Effector memory CD4-positive, alpha-beta T cell (primary cell): ENCODE data around the gene ARL8B.
"Not testable (repeated sequence)": the region's sequence is repeated elsewhere in the genome, so short reads cannot be mapped to it uniquely, and the experiment has no call there.

Source experiments
- DNase-seq, 3 donors: peaks; one replicate each; pipeline ENCODE4 v3.0.0-alpha.2; 2020
- H3K27ac ChIP-seq: 2 replicates; pipeline ENCODE4 v1.7.0; 2013; ENCODE audit warnings: mild to moderate bottlenecking, low read length, moderate library complexity; ENCODE audit not compliant: insufficient read depth, poor library complexity, severe bottlenecking
- H3K27me3 ChIP-seq: replicated peaks from 2 replicates; pipeline ENCODE4 v1.7.0; 2013; ENCODE audit warnings: mild to moderate bottlenecking, low read length; ENCODE audit not compliant: insufficient read depth, control insufficient read depth, poor library complexity, severe bottlenecking
- H3K36me3 ChIP-seq: 2 replicates; pipeline ENCODE4 v1.7.0; 2013; ENCODE audit warnings: mild to moderate bottlenecking, low read length, moderate library complexity; ENCODE audit not compliant: control insufficient read depth, insufficient read depth
- H3K4me1 ChIP-seq: 2 replicates; pipeline ENCODE4 v1.7.0; 2013; ENCODE audit warnings: low read length, mild to moderate bottlenecking; ENCODE audit not compliant: control insufficient read depth, insufficient read depth, poor library complexity, severe bottlenecking
- H3K4me3 ChIP-seq: 2 replicates; pipeline ENCODE4 v1.7.0; 2013; ENCODE audit warnings: low read length, low read depth, mild to moderate bottlenecking; ENCODE audit not compliant: insufficient read depth, poor library complexity, severe bottlenecking
- H3K9me3 ChIP-seq: 2 replicates; pipeline ENCODE4 v1.7.0; 2013; ENCODE audit warnings: mild to moderate bottlenecking, low read length, moderate library complexity; ENCODE audit not compliant: control insufficient read depth

ARL8B gene

DNA sequence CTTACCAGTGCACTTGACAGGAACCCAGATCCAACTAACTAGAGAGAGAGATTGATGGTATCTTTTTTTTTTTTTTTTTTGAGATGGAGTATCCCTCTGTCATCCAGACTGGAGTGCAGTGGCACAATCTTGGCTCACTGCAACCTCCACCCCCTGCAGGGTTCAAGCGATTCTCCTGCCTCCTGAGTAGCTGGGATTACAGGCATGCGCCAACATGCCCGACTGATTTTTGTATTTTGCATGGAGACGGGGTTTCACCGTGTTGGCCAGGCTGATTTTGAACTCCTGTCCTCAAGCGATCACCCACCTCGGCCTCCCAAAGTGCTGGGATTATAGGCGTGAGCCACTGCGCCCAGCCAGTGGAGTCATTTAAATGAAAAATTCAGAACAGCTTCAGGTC, 15.7 kb upstream of the ARL8B start:
- not testable (repeated sequence) for H3K36me3 ChIP-seq, H3K9me3 ChIP-seq, H3K4me3 ChIP-seq, H3K27me3 ChIP-seq, H3K27ac ChIP-seq, H3K4me1 ChIP-seq, DNase-seq

DNA sequence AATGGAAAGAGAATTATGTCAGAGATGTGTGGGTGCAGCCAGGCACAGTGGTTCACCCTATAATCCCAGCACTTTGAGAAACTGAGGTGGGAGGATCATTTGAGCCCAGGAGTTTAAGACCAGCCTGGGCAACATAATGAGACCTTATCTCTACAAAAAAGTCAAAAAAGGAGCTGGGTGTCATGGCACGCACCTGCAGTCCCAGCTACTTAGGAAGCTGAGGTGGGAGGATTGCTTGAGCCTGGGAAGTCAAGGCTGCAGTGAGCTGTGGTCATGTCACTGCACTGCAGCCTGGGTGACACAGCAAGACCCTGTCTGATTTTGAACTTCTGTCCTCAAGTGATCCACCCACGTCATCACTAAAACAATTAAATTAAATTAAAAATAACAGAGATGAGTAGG, 15.2 kb upstream of the ARL8B start:
- H3K27ac ChIP-seq, H3K4me1 ChIP-seq, H3K27me3 ChIP-seq, H3K4me3 ChIP-seq, DNase-seq, H3K36me3 ChIP-seq, H3K9me3 ChIP-seq: not testable (repeated sequence)

DNA sequence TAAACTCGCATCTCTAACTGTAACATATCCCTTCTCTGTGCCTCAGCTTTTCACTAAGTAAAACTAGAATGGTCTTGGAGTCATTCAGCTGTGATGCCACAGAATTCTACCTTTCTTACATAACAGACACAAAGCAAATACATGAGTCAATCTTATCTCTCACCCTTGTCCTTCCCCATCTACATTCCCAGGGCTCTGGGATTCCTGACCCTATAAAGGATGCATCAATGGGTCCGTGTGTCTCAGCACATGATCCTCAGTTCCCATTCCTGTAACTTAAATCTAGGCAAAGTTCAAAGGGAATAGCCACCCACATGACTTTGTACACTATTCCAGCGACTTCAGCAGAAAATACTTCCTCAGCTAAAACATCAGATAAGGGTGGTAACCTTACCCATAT, 11.8 kb upstream of the ARL8B start:
- no peak for DNase-seq
- H3K27me3 ChIP-seq = no peaks in the 10 kb centered on the region
- no peaks in the 10 kb centered on the region for H3K4me1 ChIP-seq
- no peaks in the 10 kb centered on the region for H3K36me3 ChIP-seq
- no peak overlapping the region for H3K27ac ChIP-seq
- H3K4me3 ChIP-seq = no peak overlapping the region
- no peaks in the 10 kb centered on the region for H3K9me3 ChIP-seq

DNA sequence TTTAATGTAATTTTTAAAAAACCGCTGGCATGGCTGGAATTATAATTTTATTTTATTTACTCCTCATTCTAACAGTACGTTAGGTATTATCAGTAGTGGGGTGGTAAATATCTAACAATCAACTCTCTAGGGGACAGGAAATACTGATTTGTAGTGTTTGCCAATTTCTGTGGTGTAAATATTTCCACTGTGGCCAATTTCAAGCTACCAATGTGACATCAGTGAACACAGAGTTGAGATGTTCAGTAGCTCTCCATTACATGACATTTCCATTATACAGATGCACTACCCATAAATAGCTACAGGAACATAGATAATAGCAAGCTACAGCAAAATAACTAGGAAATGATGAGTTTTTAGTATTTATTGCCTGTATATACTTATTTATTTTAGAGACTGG, 10.0 kb upstream of the ARL8B start:
- Histone ChIP-seq H3K27ac (no peak overlapping the region), H3K27me3 (no peaks in the 10 kb centered on the region)
- no peak for DNase-seq

DNA sequence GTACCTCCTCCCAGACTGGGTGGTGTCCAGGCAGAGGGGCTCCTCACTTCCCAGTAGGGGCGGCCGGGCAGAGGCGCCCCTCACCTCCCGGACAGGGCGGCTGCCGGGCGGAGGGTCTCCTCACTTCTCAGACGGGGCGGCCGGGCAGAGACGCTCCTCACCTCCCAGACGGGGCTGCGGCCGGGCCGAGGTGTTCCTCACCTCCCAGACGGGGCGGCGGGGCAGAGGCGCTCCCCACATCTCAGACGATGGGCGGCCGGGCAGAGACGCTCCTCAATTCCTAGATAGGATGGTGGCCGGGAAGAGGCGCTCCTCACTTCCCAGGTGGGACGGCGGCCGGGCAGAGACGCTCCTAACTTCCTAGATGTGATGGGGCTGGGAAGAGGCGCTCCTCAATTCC, 8.4 kb upstream of the ARL8B start:
- DNase-seq, H3K36me3 ChIP-seq, H3K4me3 ChIP-seq, H3K27me3 ChIP-seq, H3K27ac ChIP-seq, H3K9me3 ChIP-seq, H3K4me1 ChIP-seq: not testable (repeated sequence)

More for the DNA sequence above, 10.0 kb upstream of the ARL8B start:
- Histone ChIP-seq H3K4me3 (no peak overlapping the region), H3K36me3 (no peaks in the 10 kb centered on the region), H3K4me1 (no peaks in the 10 kb centered on the region), H3K9me3 (no peaks in the 10 kb centered on the region)

DNA sequence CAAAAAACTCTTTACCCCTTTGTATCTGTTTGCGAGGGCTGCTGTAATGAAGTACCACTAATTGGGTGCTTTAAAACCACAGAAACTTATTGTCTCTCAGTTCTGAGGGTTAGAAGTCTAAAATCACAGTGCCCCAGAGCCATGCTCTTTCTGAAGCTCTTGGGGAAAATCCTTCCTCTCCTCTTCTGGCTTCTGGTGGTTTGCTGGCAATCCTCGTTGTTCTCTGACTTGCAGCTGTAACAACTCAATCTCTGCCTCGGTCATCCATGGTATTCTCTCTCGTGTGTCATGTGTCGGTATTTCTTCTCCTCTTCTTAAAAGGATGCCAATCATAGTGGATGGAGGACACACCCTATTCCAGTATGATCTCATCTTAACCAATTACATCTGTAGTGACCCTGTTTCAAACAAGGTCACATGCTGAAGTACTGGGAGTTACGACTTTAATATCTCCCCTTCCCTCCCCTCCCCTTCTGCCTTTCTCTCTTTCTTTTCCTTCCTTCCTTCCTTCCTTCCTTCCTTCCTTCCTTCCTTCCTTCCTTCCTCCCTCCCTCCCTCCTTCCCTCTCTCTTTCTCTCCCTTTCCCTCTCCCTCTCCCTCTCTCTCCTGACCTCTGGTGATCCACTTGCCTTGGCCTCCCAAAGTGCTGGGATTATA, 6.5 kb upstream of the ARL8B start:
- Histone ChIP-seq H3K4me1 (no peaks in the 10 kb centered on the region), H3K27me3 (no peaks in the 10 kb centered on the region), H3K27ac (no peak overlapping the region), H3K4me3 (no peak overlapping the region), H3K9me3 (no peaks in the 10 kb centered on the region), H3K36me3 (no peaks in the 10 kb centered on the region)
- DNase-seq = no peak

DNA sequence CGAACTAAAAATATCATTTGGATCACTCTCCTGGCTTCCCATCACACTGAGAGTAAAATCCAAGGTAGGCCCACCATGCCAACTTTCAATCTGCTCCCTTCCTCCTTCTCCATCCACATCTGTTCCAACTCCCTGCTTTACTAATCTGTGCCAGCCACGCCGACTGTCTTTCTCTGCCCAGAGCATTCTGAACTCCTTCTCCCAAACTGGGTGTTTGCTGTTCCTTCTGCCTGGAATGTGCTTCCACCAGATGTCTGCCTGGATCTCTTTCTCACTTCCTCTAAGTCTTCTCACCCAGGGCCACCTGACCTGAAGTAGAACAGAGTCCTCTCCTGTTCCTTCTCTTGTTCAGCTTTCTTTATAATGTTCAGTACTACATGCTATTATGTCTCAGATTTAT, 5.6 kb upstream of the ARL8B start:
- no peaks in the 10 kb centered on the region for H3K27me3 ChIP-seq
- no peak overlapping the region for H3K4me3 ChIP-seq
- no peaks in the 10 kb centered on the region for H3K36me3 ChIP-seq
- no peaks in the 10 kb centered on the region for H3K4me1 ChIP-seq
- no peak for DNase-seq
- no peak overlapping the region for H3K27ac ChIP-seq
- H3K9me3 ChIP-seq = no peaks in the 10 kb centered on the region

DNA sequence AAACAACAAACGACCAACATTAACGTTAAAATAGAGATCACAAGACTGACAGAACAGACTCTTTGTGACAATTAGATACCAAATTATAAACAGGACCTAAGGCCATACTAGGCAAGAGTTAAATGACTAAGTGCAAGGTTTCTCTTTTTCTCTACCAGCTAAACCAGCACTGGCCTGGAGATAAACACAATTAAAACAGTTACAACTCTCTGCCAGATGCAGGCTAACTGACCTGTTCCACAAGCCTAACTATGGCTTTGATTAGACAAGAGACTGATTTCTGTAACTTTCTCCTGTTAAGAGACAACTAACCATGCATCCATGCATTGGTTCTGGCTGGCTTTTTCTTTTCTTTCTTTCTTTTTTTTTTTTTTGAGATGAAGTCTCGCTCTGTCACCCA, 1.6 kb upstream of the ARL8B start:
- Histone ChIP-seq H3K27ac (no peak overlapping the region), H3K27me3 (no peaks in the 10 kb centered on the region), H3K9me3 (no peaks in the 10 kb centered on the region), H3K4me3 (no peak overlapping the region), H3K4me1 (no peaks in the 10 kb centered on the region), H3K36me3 (peaks cover 4% of the 10 kb centered on the region)
- DNase-seq = no peak

DNA sequence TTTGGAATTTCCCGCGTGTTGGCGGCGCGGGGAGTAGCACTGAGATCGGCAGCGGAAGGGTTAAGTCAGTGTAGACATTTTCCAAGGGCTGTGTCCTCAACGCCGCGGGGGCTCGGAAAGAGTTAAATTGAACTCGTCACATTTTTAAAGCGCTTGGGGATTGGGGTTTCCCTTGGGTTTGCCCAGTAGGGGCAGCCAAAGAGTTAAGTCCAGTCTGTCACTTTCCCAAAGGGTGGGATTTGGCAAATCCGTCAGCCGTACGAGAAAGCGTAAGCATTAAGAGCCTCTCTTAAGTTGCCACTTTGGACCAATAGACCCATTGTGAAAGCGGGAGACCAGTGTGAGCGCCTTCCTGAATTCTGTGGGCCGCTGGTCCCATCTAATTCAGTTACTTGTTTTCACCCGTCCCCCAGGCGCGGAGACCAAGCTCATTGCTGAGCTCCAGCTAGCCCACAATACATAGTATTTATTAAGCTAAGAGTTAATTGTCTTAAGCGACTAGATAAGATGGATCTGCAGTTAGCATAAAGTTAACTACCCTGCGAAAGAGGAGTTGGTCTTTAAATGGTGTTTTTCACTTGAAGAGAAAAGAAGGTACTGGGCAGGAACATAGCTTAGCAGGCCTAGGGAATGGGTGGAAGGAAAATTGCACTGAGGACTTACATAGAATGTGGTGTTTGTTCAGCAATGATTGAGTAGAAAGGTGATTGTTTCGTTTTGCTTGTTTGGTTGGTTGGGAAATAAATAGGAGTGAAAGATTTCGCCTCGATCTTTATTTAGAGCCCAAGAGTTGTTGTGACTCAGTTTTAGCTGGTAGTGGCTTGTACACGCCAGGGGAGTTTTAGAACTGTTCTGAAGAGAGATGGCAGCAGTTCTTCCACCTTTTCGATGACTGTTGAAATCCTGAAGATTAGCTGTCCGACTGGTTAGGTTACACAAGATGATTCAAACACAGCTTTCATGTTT, 932 bp downstream of the ARL8B start:
- Histone ChIP-seq H3K27ac (peak overlapping the region; percentile 92), H3K36me3 (peaks cover 4% of the 10 kb centered on the region), H3K9me3 (no peaks in the 10 kb centered on the region), H3K4me3 (peak overlapping the region; percentile 99), H3K4me1 (no peaks in the 10 kb centered on the region), H3K27me3 (no peaks in the 10 kb centered on the region)
- DNase-seq = peak; percentile 13 to 27 (median 16)

DNA sequence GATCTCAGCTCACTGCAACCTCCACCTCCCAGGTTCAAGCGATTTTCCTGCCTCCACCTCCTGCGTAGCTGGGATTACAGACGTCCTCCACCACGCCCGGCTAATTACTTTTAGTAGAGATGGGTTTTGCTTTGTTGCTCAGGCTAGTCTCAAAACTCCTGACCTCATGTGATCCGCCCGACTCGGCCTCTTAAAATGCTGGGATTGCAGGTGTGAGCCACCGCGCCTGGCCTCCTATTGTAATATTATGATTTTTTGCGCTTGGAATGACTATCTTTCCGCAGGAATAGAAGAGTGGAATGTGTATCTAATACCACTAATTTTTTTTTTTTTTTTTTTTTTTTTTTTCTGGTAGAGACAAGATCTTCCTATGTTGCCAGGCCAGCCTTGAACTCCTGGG, 1.8 kb downstream of the ARL8B start:
- Histone ChIP-seq H3K4me1 (no peaks in the 10 kb centered on the region), H3K27me3 (no peaks in the 10 kb centered on the region), H3K4me3 (no peak overlapping the region), H3K36me3 (peaks cover 4% of the 10 kb centered on the region), H3K9me3 (no peaks in the 10 kb centered on the region), H3K27ac (no peak overlapping the region)
- DNase-seq = no peak
